HCT116 (cell line): ENCODE data around the gene NDUFS2.
"Not testable (repeated sequence)": the region's sequence is repeated elsewhere in the genome, so short reads cannot be mapped to it uniquely, and the experiment has no call there.

Experiments used
- CEBPB ChIP-seq: IDR thresholded peaks from 2 replicates; pipeline ENCODE4 v1.6.1; 2012; ENCODE audit warnings: low read depth
- ELF1 ChIP-seq: IDR thresholded peaks from 2 replicates; pipeline ENCODE4 v1.6.1; 2012; ENCODE audit warnings: low read depth, borderline replicate concordance
- EZH2 ChIP-seq: fragments of 200-600 bp; sonication (generic); IDR thresholded peaks from 2 replicates; pipeline ENCODE4 v1.6.1; 2017; ENCODE audit warnings: antibody characterized with exemption, mixed run types
- JUND ChIP-seq: IDR thresholded peaks from 2 replicates; pipeline ENCODE4 v1.6.1; 2012
- POLR2AphosphoS5 ChIP-seq: IDR thresholded peaks from 2 replicates; pipeline ENCODE4 v1.6.1; 2011; ENCODE audit warnings: mild to moderate bottlenecking, low read depth, low read length, moderate library complexity
- RAD21 ChIP-seq: IDR thresholded peaks from 2 replicates; pipeline ENCODE4 v1.6.1; 2012; ENCODE audit warnings: low read depth, mild to moderate bottlenecking
- SIN3A ChIP-seq: IDR thresholded peaks from 2 replicates; pipeline ENCODE4 v1.6.1; 2012; ENCODE audit warnings: low read depth
- SP1 ChIP-seq: IDR thresholded peaks from 2 replicates; pipeline ENCODE4 v1.6.1; 2012; ENCODE audit warnings: low read depth
- YY1 ChIP-seq: IDR thresholded peaks from 2 replicates; pipeline ENCODE4 v1.6.1; 2011; ENCODE audit warnings: low read length, low read depth, moderate library complexity, mild to moderate bottlenecking; ENCODE audit not compliant: insufficient replicate concordance; ENCODE audit errors: extremely low read depth
- ZFX ChIP-seq: fragments of 450-650 bp; IDR thresholded peaks from 2 replicates; pipeline ENCODE4 v1.6.1; 2017
- ZNF274 ChIP-seq: fragments of 200-500 bp; sonication (Bioruptor generic); IDR thresholded peaks from 2 replicates; pipeline ENCODE4 v1.6.1; 2014; ENCODE audit warnings: mild to moderate bottlenecking, low read depth, low read length, inconsistent platforms
- TF ChIP-seq, protein P1 (sequence below), 3 experiments: fragments of 200-600 bp in 1 of 3; sonication (generic) in 1 of 3; IDR thresholded peaks in 2 of 3; conservative IDR thresholded peaks in 1 of 3; 2 replicates each; pipeline ENCODE4 v1.5.1; 2012 to 2017; ENCODE audit warnings: low read depth in 2 of 3, low read length in 2 of 3, antibody characterized with exemption in 1 of 3, borderline replicate concordance in 1 of 3, control low read depth in 1 of 3, mild to moderate bottlenecking in 1 of 3, mixed read lengths in 1 of 3, mixed run types in 1 of 3, moderate library complexity in 1 of 3; ENCODE audit not compliant: insufficient read depth in 1 of 3
- TF ChIP-seq, protein P2 (sequence below): IDR thresholded peaks from 2 replicates; pipeline ENCODE4 v1.6.1; 2012
- TF ChIP-seq, protein P3 (sequence below): IDR thresholded peaks from 2 replicates; pipeline ENCODE4 v1.6.1; 2012

DNA sequence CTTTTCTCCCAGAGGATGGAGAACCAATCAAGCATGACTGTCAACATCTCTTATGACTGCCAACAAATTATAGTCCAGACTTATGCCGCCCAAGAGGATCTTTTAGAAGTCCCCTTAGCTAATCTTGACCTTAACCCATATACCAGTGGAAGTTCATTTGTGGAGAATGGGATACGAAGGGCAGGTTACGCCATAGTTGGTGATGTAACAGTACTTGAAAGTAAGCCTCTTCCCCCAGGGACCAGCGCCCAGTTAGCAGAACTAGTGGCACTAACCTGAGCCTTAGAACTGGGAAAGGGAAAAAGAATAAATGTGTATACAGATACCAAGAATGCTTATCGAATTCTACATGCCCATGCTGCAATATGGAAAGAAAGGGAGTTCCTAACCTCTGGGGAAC lies 53.1 kb downstream of the NDUFS2 start:
- TF ChIP-seq, protein P1, sequence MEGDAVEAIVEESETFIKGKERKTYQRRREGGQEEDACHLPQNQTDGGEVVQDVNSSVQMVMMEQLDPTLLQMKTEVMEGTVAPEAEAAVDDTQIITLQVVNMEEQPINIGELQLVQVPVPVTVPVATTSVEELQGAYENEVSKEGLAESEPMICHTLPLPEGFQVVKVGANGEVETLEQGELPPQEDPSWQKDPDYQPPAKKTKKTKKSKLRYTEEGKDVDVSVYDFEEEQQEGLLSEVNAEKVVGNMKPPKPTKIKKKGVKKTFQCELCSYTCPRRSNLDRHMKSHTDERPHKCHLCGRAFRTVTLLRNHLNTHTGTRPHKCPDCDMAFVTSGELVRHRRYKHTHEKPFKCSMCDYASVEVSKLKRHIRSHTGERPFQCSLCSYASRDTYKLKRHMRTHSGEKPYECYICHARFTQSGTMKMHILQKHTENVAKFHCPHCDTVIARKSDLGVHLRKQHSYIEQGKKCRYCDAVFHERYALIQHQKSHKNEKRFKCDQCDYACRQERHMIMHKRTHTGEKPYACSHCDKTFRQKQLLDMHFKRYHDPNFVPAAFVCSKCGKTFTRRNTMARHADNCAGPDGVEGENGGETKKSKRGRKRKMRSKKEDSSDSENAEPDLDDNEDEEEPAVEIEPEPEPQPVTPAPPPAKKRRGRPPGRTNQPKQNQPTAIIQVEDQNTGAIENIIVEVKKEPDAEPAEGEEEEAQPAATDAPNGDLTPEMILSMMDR (IDR thresholded peaks at IDR 0.05 in 2 of 3, conservative IDR thresholded peaks at IDR 0.05 in 1 of 3; ENCODE audit: borderline replicate concordance in 1 of 3, insufficient read depth in 1 of 3, low read depth in 2 of 3, low read length in 2 of 3), result not testable (repeated sequence)
- not testable (repeated sequence) for TF ChIP-seq EZH2, POLR2AphosphoS5, RAD21, CEBPB, SIN3A, YY1, JUND, ZNF274, ELF1, ZFX, SP1
- TF ChIP-seq, protein P2, sequence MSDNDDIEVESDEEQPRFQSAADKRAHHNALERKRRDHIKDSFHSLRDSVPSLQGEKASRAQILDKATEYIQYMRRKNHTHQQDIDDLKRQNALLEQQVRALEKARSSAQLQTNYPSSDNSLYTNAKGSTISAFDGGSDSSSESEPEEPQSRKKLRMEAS, result not testable (repeated sequence)
- TF ChIP-seq, protein P3, sequence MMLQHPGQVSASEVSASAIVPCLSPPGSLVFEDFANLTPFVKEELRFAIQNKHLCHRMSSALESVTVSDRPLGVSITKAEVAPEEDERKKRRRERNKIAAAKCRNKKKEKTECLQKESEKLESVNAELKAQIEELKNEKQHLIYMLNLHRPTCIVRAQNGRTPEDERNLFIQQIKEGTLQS, result not testable (repeated sequence)
